Activated naive CD8-positive, alpha-beta T cell treated with anti-CD3 and anti-CD28 coated beads, Interleukin-2, amount 50 U/mL, for 24 hours (primary cell): ENCODE results near the gene GAS7.

ENCODE experiments used
- ATAC-seq: fragments of 150-1000 bp; cut with Tn5 transposase; one replicate; pipeline ENCODE4 v1.10.0; 2021
- DNase-seq: peaks from one replicate; pipeline ENCODE4 v3.0.0; 2021
- H3K27ac Mint-ChIP-seq: one replicate; pipeline ENCODE4 v1.8.0; 2021; ENCODE audit warnings: mild to moderate bottlenecking, mixed read lengths
- H3K27me3 Mint-ChIP-seq: one replicate; pipeline ENCODE4 v1.8.0; 2021; ENCODE audit warnings: mixed read lengths
- H3K36me3 Mint-ChIP-seq: one replicate; pipeline ENCODE4 v1.8.0; 2021; ENCODE audit warnings: low read depth, mixed read lengths
- H3K4me1 Mint-ChIP-seq: one replicate; pipeline ENCODE4 v1.8.0; 2021; ENCODE audit warnings: mixed read lengths
- H3K4me3 Mint-ChIP-seq: one replicate; pipeline ENCODE4 v1.8.0; 2021; ENCODE audit warnings: mild to moderate bottlenecking, moderate library complexity, mixed read lengths
- H3K9me3 Mint-ChIP-seq: one replicate; pipeline ENCODE4 v1.8.0; 2021; ENCODE audit warnings: mixed read lengths

Gene GAS7

DNA sequence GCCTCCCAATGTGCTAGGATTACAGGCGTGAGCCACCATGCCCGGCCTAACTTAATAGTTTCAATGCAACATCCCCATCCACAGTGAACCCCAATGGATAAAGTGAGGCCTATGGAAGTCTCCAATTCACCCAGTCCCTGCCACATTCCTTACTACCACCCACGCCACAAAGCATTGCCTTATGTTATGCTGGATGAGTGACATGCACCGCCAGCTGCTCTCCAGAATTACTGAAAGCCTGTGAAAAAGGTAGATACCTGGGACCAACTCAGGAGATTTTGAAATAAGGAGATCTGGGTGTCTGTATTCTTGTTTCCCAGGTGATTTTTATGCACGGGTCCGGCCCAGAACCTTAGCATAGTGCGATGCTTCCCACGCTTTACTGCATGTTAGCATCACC lies 16.9 kb upstream of the GAS7 start:
- no peak overlapping the region for H3K27ac Mint-ChIP-seq
- ATAC-seq (no peak), DNase-seq (no peak)
- H3K4me1 Mint-ChIP-seq: no peaks in the 10 kb centered on the region
- H3K4me3 Mint-ChIP-seq: no peak overlapping the region
- peaks cover 6% of the 10 kb centered on the region for H3K9me3 Mint-ChIP-seq
- H3K27me3 Mint-ChIP-seq: peaks cover 2% of the 10 kb centered on the region
- H3K36me3 Mint-ChIP-seq: no peaks in the 10 kb centered on the region

- H3K27ac Mint-ChIP-seq: no peak overlapping the region
- H3K9me3 Mint-ChIP-seq: no peaks in the 10 kb centered on the region
Observed at GRCh38 chr17:10211666-10212065, 13.3 kb upstream of the GAS7 start.

DNA sequence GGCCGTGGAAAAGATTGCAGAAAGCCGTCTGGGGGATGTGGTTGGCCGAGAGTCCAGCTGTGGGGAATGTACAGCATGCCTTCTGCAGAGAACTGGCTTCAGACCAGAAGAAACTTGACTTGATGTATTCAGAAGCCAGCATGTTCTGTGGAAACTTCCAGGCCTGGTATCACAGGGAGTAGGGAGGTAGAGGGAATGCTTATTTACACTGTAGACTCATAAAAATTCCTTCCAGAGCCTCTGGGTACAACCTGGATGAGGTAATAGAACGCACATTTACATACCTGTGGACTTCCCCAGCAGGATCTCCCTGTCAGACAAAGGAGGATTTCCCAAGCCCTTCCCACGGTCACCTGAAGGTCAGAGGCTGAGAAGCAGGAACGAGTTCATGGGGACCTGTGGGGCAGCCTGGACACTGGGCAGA lies 11.8 kb upstream of the GAS7 start:
- H3K36me3 Mint-ChIP-seq: peaks cover 2% of the 10 kb centered on the region
- no peak overlapping the region for H3K4me3 Mint-ChIP-seq
- DNase-seq (no peak), ATAC-seq (no peak)
- no peak overlapping the region for H3K27ac Mint-ChIP-seq
- peaks cover 10% of the 10 kb centered on the region for H3K9me3 Mint-ChIP-seq
- H3K4me1 Mint-ChIP-seq: peaks cover 4% of the 10 kb centered on the region
- no peaks in the 10 kb centered on the region for H3K27me3 Mint-ChIP-seq

More at GRCh38 chr17:10211666-10212065, 13.3 kb upstream of the GAS7 start:
- DNase-seq (no peak), ATAC-seq (no peak)
- Mint-ChIP-seq H3K4me1 (no peaks in the 10 kb centered on the region), H3K4me3 (no peak overlapping the region), H3K27me3 (no peaks in the 10 kb centered on the region), H3K36me3 (no peaks in the 10 kb centered on the region)

DNA sequence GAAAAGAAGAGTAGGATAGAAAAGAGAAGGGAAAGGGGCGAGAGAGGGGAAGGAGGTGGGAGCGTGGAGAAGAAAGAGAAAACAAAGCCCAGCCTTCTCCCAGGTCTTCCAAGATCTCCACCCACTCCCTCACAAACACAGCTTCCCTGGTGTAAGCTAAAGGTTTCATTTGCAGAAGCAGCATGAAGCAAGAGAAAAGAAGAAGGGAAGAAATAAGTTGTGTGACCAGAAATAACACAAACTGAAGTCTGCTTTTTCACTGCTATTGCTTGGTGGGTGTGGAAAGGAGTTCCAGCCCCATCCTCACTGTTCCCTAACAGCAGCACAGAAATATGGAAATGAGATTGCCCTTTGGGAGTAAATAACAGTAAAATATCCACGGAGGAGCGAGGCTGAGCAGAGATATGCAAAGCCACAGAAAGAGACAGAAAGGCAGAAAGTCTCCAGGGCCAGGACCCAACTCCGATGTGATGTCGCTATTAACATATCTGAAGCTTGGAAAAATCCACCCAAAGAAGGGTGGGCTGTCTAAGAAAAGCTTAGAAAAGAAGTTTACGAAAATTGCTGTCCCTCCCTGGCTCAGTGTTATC lies 10.3 kb upstream of the GAS7 start:
- Mint-ChIP-seq H3K4me1 (peaks cover 4% of the 10 kb centered on the region), H3K4me3 (no peak overlapping the region), H3K27me3 (no peaks in the 10 kb centered on the region), H3K9me3 (peaks cover 19% of the 10 kb centered on the region), H3K36me3 (peaks cover 3% of the 10 kb centered on the region), H3K27ac (no peak overlapping the region)
- ATAC-seq (no peak), DNase-seq (no peak)

GRCh38 chr17:10207153-10207552 lies 8.7 kb upstream of the GAS7 start:
- Mint-ChIP-seq H3K4me1 (peaks cover 4% of the 10 kb centered on the region), H3K27ac (no peak overlapping the region), H3K9me3 (peaks cover 22% of the 10 kb centered on the region), H3K27me3 (no peaks in the 10 kb centered on the region), H3K4me3 (no peak overlapping the region), H3K36me3 (peaks cover 3% of the 10 kb centered on the region)
- DNase-seq (no peak), ATAC-seq (no peak)

- H3K4me3 Mint-ChIP-seq: no peak overlapping the region
- ATAC-seq: peak; percentile 61
Observed at GRCh38 chr17:10205549-10206185, 7.3 kb upstream of the GAS7 start.

DNA sequence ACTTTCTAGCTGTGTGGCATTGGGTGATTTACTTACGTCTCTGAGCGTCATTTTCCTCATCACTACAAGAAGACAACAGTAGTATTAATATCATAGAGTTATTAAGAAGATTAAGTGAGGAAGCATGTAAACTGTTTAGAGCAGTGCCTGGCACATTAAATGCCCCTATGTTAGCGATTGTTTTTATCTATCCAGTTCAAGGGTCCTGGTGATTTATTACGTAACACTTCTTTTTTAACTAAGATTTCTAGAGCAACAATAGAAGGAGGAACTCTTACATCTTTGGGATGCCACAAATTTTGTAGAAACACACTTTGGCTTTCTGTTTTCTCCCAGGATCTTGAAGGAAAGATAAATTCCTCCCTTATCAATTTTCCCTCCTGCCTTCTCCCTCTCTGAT lies 3.3 kb upstream of the GAS7 start:
- Mint-ChIP-seq H3K36me3 (peaks cover 3% of the 10 kb centered on the region), H3K4me3 (no peak overlapping the region), H3K27me3 (peaks cover 22% of the 10 kb centered on the region), H3K4me1 (peaks cover 12% of the 10 kb centered on the region), H3K9me3 (peaks cover 22% of the 10 kb centered on the region), H3K27ac (no peak overlapping the region)
- DNase-seq: no peak
- ATAC-seq: no peak

More at GRCh38 chr17:10205549-10206185, 7.3 kb upstream of the GAS7 start:
- peaks cover 3% of the 10 kb centered on the region for H3K36me3 Mint-ChIP-seq
- H3K27ac Mint-ChIP-seq: peak overlapping the region; percentile 48
- H3K4me1 Mint-ChIP-seq: peaks cover 4% of the 10 kb centered on the region
- peaks cover 3% of the 10 kb centered on the region for H3K27me3 Mint-ChIP-seq
- peaks cover 22% of the 10 kb centered on the region for H3K9me3 Mint-ChIP-seq
- DNase-seq: peak; percentile 23

DNA sequence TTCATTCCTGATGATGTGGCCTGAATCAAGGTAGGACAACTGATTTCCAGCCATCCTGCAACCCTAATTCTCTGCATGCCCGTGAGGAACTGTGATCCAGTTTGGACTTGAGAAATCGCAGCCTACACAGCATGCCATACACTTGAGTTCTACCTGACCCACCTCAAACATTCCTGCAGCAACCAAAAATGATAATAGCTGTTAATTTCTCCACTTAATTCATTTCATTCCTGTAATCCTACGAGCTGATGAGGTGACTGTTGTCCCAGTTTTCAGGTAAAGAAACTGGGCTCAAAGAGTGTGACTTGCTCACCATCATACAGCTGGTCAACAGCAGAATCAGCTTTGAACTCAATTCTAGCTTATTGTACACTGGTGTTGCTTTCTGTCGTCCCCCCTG lies 2.2 kb upstream of the GAS7 start:
- Mint-ChIP-seq H3K36me3 (peaks cover 3% of the 10 kb centered on the region), H3K9me3 (peaks cover 17% of the 10 kb centered on the region), H3K27ac (no peak overlapping the region), H3K4me1 (peaks cover 11% of the 10 kb centered on the region), H3K4me3 (no peak overlapping the region), H3K27me3 (peaks cover 30% of the 10 kb centered on the region)
- no peak for DNase-seq
- no peak for ATAC-seq

GRCh38 chr17:10200016-10200415 lies 1.6 kb upstream of the GAS7 start:
- Mint-ChIP-seq H3K27ac (no peak overlapping the region), H3K9me3 (peaks cover 12% of the 10 kb centered on the region), H3K36me3 (peaks cover 2% of the 10 kb centered on the region), H3K4me3 (peak overlapping the region; percentile 1), H3K27me3 (peaks cover 30% of the 10 kb centered on the region), H3K4me1 (peaks cover 8% of the 10 kb centered on the region)
- no peak for DNase-seq
- ATAC-seq: no peak

GRCh38 chr17:10197721-10198508 lies 491 bp downstream of the GAS7 start:
- Mint-ChIP-seq H3K4me1 (peaks cover 8% of the 10 kb centered on the region), H3K4me3 (peak overlapping the region; percentile 40), H3K36me3 (peaks cover 9% of the 10 kb centered on the region), H3K9me3 (peaks cover 17% of the 10 kb centered on the region), H3K27me3 (peaks cover 30% of the 10 kb centered on the region), H3K27ac (no peak overlapping the region)
- ATAC-seq: peak; percentile 8
- peak; percentile 10 for DNase-seq

DNA sequence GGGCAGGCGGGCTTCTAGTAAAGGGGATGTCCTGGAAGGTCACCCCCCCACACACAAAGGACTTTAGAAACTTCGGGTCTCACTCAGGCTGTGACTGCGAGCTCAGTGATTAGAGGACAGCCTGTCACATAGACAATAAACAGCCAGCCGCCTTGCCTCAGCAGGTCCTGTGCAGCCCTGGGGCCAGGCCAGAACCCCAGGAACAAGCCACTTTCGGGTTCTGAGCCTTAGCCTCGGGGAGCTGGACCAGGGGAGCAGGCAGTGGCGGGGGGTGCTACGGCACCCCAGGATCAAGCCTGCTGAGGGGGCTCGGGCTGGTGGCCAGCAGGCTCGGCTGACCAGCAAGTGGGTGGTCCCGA lies 1.1 kb downstream of the GAS7 start:
- Mint-ChIP-seq H3K27me3 (peaks cover 30% of the 10 kb centered on the region), H3K36me3 (peaks cover 9% of the 10 kb centered on the region), H3K4me1 (peaks cover 8% of the 10 kb centered on the region), H3K9me3 (peaks cover 17% of the 10 kb centered on the region), H3K4me3 (no peak overlapping the region), H3K27ac (no peak overlapping the region)
- DNase-seq: no peak
- ATAC-seq: no peak

- H3K27ac Mint-ChIP-seq: no peak overlapping the region
- H3K27me3 Mint-ChIP-seq: peaks cover 30% of the 10 kb centered on the region
- H3K4me1 Mint-ChIP-seq: peaks cover 8% of the 10 kb centered on the region
- peaks cover 17% of the 10 kb centered on the region for H3K9me3 Mint-ChIP-seq
- H3K4me3 Mint-ChIP-seq: no peak overlapping the region
- DNase-seq: no peak
- peaks cover 9% of the 10 kb centered on the region for H3K36me3 Mint-ChIP-seq
- no peak for ATAC-seq
Observed at GRCh38 chr17:10196941-10197340, 1.5 kb downstream of the GAS7 start.

- H3K36me3 Mint-ChIP-seq: peaks cover 9% of the 10 kb centered on the region
- no peak overlapping the region for H3K4me3 Mint-ChIP-seq
- peaks cover 30% of the 10 kb centered on the region for H3K27me3 Mint-ChIP-seq
Observed at GRCh38 chr17:10196384-10196895, 2.0 kb downstream of the GAS7 start.

DNA sequence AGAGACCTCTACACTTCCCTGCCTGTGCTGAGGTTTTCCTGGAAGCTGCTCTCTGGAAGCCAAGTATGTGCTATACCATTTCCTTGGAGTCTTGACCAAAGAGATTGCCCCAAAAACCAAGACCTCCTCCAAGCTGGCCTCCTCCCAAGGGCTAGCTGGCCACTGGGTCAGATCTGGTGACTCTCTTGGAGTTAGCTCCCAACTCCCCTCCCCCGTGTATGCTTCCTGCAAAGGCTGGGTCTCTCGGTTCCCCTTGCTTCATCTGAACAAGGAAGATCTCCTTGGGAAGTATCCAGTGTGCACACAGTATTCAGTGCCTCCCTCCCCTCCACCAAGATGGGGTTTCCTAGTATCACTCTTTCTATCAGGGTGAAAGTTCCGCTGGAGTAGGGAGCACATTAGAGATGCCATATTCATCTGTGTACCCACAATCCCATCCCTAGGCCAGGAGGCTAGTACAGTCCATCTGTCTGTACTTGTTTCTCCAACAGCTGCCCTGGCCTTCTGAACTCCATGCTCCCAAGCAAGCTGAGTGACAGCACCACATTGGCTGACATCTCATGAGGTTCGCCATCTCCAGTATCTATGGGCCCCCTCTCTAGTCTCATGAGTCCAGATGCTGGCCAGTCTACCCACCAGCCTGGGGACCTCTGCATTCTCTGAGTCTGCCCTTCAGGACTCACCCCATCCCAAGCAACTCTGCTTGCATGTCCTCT lies 3.2 kb downstream of the GAS7 start:
- Mint-ChIP-seq H3K27ac (no peak overlapping the region), H3K4me1 (peaks cover 8% of the 10 kb centered on the region), H3K4me3 (no peak overlapping the region), H3K9me3 (peaks cover 17% of the 10 kb centered on the region), H3K36me3 (peaks cover 9% of the 10 kb centered on the region), H3K27me3 (peaks cover 22% of the 10 kb centered on the region)
- ATAC-seq (no peak), DNase-seq (no peak)

More at GRCh38 chr17:10196384-10196895, 2.0 kb downstream of the GAS7 start:
- DNase-seq (no peak), ATAC-seq (no peak)
- Mint-ChIP-seq H3K9me3 (peaks cover 17% of the 10 kb centered on the region), H3K4me1 (peaks cover 8% of the 10 kb centered on the region), H3K27ac (no peak overlapping the region)
